HCEC 1CT (cell line): Measurements from ENCODE around the gene CHST8.

Experiments
- DNase-seq: peaks from one replicate; pipeline ENCODE4 v3.0.0-alpha.2; 2017

CHST8 gene

DNA sequence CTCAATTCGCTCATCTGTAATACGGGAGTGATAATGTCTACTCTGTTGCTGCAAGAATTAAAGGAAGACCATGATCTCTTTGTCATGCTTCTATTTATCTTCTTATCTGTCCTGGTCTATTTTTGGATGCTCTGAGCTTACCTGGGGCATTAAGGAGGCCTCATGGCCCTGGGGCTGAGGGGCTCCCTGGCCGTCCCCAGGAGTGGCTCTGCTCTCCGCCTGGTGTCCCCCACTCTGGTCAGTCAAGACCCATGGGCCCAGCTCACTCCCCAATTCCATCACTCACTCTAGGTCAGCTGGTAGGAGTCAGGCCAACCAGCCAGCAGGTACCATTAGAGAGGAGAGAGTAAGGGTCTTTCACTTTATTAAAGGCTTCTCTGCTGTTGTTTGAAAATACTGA lies 1.1 kb upstream of the CHST8 start:
- DNase-seq: no peak

DNA sequence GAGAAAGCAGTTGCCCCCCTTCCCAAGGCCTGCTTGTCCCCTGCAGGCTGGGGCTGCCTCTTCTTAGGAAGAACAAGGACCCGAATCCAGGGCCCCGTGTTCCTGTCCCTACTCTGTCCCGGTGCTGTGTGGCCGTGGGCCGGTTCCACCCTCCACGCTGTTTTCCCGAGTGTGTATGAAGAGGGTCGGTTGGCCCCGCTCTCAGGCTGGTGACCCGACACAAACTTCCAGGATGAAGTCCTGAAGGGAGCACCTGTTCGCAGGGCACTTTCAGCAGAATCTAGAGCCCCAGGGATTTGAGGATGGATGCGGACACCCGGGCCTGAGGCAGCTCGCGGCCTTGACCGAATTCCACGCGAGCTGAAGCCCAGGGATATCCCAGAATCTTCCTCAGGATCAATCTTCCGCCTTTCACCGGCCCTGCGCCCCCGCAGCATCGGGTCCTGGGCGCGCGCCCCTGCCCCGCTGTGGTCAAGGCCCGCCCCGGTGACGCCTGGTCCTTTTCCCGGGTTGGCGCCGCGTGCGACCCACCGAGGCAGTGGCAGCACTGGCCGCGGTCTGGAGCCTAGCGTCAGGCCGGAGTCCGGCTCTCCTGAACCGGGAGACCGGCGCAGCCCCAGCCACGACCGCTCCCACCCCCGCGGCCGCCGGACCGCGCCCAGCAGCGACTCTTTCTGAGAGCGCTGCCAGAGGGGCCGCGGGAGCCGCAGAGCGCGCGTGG lies 528 bp upstream of the CHST8 start:
- DNase-seq: no peak

DNA sequence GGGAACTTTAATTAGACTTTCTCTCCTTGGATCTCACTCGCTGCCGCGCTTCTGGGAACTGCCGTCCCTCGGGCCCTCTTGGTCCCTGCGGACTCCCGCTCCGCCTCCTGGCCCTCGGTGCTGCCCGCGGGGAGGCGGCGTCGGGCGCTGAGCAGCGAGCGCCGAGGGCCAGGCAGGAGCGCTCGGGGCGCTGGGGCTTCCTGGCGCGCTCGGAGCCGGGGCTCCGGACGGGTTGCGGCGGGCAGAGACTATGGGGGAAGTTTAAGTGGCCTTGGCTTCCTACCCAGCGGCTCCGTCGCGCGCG lies 704 bp downstream of the CHST8 start:
- DNase-seq: no peak

DNA sequence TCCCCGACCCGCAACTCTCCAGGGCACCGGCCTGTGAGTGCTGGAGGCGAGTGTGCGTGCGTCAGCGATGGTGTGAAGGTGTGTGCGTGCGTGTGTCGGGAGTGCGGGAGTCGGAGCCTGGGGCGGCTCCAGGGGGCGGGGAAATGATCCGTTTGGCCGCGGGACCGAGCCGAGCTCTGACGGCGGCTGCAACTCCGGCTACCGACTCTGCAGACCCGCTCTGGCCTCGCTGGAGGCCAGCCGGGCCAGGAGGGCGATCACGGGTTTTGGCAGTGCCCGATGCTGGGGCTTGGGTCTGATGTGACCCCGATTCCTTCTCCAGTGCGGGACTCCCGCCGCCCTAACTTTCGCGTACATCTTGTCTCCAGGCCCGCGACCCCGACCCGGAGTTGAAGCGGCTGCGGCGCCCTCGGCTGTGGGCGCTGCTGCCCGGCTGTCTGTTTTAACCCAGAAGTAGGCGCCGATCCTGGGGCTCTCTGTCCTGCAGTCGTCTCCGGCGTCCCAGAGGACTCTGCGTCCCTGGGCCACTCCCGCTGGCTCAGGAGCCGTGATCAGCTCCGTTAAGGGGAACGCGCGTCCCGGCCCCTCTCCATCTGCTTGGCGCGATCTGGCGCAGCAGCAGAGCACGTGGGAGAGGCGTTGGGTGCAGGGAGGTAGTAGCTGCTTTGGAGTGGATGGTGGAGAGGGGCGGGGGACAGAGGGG lies 1.2 kb downstream of the CHST8 start:
- no peak for DNase-seq

DNA sequence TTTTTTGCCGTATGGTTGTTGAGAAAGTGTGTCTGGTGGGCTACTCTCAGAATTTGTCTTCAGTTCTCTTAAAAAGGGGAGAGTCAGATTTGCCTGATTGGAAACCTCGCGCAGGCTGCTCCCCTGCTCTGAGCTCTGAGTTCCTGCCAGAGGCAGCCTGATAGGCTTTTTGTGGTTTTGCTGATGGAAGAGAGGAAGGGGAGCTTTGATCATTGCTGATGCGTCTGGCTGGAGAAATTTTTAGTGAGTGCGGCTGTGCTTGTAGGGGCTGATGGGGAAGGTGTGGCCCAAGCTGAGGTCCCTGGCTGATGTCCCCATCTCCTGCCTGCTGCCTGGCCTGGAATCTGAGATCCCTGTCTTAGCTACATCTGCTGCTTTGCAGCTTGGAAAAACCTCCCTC lies 2.8 kb downstream of the CHST8 start:
- DNase-seq: no peak

DNA sequence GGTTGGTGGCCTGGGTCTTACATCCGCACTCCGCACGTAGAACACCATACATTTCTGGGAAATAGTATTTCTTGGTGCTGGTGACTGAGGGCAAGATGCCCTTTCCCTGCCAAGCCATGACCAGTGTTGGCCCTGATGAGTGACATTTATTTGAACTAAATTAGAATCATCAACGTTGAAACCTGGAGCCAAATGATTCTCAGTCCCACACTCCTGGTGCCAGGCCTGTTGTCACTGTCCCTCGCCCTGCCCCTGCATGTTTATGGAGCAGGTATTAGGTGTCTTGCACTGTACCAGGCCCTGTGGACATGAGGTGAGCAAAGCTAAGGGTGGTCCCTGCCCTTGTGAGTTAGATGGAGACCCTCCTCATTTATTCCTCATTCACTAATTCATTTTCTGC lies 5.8 kb downstream of the CHST8 start:
- DNase-seq: no peak

DNA sequence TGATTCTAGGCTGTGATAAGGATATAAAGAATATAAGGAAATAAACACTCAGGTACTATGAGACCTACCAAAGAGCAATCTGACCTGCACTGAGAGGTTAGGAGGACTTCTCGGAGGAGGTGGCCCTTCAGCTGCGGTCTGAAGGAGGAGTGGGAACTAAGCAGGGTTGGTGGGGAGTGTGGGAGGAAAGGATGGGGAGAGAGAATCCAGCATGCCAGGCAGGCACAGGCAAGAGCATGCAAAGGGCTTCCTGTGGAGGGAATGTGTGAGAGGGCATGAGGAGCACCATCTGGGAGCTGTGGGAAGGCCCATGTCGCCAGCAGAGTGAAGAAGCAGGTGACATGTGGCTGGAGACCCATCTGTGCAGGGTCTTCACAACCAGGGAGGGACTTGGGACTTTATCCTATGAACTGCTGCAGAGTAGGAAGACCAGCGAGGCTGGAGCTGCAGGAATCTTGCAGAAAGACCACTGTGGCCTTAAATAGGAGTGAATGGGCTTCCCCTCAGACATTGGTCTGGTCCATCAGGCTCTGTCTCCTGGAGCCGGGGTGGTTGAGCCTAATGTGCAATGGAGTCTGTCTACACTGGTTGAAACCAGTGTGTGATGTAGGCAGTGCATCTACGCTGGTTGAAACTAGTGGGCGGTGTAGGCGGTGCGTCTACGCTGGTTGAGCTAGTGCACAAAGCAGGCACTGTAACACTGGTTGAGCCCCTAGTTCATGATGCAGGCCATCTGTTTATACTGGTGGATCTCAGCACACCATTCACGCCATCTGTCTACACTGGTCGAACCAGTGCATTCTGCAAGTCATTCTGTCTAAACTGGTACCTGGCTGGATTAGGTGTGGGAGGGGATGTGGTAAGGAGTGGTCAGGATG lies 6.4 kb downstream of the CHST8 start:
- DNase-seq: no peak

DNA sequence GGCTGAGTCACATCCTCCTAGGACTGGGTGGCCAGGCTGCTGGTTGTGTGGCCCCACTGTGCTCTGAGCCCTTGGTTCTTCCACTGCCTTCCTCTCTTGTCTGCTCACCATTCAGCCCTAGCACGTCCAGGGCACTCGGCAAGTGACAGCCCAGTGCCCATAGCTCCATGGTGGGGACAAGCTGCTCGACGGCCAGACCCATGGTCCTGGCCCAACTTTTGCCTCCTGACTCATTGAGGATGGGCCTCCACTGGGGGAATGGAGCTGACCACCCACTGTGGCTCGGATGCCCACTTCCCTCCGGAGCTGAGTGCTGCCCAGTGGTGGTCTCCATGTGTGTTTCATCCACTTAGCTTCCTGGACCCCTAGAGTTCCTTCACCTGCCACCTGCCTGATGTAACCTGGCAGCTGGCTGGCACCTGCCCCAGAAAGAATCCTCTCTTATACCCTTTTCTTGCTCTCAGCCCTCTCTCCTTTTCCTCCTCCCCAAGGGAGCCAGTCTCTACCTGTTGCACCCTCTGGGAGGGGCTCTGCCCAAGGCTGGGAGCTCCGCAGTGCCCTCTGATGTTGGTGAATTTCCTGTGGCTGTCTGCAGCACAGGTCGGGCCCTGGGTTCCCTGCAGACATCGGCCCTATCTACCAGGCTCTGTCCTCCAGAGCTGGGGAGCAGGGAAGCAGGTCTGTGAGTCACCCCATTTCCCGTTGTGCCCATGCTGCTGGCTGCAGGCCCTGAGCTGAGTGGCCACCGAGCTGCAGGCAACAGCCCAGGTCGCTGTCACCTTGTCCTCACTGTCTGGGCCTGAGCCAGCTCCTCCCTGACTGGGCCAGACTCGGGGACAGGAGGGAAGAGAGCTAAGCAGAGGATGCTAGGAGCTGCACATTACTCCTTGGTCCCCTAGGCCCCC lies 7.4 kb downstream of the CHST8 start:
- DNase-seq: no peak

DNA sequence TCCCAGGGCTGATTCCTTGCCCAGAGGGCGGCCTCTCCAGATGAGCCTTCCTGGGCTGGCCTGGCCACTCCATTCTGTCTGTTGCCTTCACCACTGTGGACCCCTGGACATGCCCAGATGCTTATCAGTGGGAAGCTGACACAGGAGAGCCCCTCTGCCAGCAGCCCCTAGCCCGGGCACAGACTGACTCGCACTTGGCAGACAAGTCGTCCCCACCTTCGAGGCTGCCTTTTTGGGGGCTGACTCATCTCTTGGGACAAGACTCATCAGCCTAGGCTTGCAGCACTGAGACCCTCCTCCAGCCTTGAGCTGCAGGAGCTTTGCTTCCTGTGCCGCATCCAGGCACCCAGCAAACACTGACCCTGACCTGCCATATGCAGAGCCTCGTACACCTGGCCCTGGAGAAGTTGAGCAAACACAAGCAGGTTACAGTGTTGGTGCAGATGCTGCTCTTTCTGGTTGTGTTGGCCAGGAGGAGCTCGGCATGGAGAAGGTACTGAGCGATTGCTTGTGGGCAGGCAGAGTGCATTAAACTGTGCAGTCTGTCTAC lies 8.1 kb downstream of the CHST8 start:
- DNase-seq: no peak

DNA sequence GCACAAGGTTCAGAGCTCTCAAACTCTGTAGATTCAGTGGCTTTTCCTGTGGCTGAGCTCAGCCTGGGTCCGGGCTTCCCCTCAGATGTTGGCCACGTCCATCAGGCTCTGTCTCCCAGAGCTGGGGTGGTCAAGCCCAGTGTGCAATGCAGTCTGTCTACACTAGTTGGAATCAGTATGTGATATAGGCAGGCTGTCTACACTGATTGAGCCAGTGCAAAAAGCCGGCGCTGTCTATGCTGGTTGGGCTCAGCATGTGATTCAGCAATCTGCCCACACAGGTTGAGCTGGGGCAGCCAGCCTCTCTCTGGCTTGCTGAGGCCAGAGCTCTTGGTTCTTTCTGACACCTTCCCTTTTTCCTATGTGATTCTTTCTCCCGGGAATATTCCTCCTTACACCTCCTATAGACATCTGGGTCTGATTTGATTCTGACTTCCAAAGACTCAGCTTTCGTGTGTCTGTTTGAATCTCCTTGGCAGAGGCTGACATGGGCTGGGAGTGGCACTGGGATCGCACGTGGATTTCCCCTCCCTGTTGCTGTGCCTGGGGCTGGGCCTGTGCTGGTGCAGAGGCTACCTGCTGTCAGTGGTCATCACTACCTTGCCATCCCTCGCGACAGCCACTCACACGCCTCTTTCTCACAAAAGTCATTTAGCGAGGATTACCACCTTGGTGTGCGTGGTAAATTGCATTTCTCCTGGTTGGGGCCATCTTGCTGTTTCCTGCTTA lies 9.3 kb downstream of the CHST8 start:
- no peak for DNase-seq

DNA sequence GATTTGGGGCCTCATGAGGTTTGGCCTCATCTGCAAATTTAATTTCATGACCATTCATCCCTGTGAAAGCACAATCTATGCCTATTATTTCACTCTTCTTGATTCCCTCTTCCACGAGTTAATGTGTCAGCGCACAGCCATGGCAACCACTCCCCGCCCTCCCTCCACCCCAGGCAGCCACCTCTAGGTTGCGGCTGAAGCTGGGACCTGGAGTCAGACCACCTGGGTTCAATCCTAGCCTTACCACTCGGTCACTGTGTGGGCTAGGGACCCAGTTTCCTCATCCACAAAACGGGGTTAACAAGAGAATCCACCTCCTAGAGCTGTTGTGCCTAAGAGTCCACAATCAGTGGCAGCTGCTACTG lies 9.8 kb downstream of the CHST8 start:
- DNase-seq: no peak

DNA sequence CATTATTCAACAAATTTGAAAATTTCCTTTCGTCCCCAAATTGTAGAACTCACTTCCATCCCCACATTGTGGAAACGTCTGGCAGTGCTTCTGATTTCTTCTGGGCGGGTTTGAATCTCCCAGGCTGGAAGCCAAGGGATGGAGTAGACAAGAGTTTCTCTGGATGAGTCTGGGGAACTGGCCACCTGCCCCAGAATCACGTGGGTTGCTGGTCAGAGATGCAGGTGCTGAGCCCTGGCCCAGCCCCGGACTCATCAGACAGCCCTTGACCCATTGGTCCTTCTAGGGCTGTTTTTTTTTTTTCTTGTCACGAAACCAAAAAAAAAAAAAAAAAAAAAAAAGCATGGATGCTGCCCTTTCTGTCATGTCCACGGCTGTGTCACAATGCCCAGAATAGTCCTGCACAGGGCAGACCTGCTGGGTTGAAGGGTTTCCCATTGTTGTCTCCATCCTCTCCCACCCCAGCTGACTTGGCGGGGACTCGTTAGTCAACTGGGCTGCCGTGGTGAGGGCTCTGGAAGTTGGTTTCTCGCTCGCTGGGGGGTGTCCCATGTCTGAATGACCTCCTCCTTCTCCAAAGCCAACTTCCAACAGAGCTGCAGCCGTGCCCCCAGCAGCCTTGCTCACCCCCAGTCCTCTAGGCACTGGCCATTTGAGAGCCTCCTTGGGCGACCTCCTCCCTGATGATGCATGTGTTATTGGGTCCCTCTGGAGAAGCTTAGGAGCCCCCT lies 12.8 kb downstream of the CHST8 start:
- DNase-seq: no peak

DNA sequence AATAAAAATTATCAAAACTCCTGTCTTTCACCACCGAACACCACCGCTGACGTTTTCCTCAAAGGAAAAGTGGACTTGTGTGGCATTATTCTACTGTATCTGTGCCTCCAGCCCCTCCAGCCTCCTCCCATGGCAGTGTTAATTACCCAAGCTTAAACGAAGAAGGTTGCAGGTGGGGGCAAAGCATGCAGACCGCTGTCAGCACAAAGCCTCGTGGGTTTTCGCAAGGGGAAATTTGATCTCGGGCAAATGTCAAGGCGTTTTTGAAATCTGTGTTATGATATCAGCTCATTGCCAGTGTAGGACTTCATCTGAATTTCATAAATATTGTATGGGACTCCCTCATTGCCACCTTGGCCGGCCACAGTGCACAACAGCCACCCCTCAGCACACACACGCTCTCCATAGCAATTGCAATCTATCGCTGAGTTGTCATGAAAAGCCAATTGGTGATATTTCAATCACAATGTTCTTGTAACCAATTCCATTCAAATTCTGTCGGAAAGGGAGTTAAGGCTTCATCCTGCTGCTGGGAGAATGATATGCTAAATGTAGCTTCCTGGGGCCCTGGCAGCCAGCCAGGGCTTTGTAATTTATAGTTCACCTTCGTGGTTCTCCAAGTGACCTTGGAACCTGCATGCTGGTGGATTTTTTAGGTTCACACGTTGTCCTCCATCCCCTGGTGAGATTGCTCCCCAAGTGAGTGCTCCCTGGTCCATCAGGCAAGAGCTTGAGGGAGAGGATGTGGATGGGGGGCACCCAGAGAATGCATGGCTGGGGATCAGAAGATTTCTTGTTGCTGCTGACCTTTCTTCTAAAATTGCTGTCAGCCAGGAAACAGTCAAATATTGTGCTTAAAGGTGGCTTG lies 16.6 kb downstream of the CHST8 start:
- no peak for DNase-seq

DNA sequence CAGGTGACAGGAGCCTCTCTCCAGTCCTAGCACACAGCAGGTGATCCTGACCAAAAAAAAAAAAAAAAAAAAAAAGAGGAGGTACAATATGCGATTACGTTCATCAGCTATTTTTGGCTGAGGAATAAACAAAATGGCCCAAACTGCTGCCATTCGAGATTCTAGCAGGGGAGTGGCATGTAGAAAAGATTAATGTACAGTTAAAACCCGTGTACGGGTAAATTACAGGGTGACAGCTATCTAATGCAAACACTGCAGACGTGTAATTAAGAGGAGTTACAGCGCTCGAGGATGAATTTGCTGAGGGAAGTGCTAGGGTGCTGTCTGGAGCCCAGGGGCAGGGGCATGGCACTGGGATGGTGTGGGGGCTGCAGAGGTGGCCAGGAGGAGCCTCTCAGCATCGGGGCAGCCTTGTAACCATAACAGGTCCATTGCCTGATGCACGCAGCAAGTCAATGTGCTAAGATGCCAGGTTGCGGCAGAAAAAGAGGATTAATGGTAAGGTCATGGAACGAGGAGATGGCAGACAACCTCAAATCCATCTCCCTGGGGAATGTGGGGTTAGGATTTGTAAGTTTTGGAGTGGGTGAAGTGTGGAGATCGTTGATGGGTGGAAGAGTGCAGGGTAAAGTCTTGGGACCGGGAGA lies 17.4 kb downstream of the CHST8 start:
- no peak for DNase-seq

DNA sequence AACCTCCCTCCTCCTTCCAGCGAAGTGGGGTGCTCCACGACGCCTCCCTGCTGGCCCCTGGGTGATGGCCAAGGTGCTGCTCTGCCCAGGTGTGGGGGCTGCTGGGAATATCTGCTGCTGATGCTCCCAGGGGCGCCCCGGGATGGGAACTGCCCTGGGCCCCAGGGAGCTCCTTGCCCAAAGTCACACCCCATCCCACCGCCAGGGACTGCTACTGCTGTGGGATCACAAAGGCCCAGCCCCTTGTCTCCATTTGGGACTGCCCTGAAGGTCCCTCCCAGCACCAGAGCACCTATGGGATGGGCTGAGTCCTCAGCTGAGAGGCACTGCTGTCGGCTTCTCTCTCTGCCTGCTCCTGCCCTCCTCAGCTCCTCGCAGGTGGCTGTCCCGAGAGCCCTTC lies 19.0 kb downstream of the CHST8 start:
- DNase-seq: no peak

DNA sequence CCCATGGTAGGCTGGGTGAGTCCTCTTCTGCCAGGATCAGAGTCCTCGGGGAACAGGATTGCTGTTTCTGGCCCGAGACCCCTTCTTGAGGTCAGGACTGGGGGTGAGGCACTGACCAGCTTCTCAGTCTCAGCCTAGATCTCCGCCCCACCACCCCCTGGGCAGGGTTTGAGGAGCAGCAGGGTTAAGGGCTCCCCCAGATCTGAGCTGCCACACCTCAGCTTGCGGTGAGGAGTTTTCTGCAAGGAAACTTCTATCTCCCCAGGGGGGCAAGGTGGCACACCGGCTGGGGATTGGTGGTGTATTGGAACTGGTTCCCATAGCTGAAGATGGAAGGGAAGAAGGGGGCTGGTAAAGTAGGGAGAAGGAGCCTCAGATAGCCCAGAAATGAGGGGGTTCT lies 19.5 kb downstream of the CHST8 start:
- no peak for DNase-seq

DNA sequence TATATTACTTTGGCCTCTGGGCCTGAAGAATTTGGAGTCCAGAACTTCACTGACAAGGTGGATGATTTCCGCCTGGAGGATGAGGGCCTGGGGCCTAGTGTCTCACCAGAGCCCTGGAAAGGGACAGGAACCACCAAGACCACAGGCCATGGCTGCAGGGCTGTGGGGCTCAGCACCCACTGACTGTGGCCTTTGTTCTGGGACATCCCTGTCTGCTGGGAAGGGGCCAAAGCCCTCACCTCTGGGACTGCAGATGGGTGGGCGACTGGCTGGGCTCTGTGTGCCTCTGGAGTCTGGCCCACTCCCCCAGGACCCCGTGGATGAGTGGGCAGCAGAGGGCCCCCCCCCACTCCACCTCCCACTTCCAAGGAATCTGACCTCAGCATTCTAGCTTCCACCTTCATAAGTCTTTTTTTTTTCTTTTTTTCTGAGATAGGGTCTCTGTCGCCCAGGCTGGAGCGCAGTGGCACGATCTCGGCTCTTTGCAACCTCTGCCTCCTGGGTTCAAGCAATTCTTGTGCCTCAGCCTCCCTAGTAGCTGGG lies 20.3 kb downstream of the CHST8 start:
- DNase-seq: no peak

DNA sequence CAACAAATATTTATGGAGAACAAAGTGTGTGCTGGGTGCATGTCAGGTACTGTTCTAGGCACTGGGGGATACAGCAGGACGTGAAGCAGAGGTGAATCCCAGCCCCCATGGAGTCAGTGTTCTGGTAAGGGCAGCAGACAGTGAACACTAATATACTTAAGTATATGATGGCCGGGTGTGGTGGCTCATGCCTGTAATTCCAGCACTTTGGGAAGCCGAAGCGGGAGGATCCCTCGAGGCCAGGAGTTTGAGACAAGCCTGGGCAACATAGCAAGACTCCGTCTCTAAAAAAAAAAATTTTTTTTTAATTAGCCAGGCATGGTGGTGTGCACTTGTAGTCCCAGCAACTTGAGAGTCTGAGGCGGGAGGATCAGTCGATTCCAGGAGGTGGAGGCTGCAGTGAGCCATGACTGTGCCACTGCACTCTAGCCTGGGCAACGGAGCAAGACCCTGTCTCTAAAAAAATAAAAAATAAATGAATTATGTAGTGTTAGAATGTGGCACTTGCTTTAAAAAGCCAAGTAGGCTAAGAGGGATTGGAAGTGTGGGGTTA lies 22.6 kb downstream of the CHST8 start:
- DNase-seq: no peak

DNA sequence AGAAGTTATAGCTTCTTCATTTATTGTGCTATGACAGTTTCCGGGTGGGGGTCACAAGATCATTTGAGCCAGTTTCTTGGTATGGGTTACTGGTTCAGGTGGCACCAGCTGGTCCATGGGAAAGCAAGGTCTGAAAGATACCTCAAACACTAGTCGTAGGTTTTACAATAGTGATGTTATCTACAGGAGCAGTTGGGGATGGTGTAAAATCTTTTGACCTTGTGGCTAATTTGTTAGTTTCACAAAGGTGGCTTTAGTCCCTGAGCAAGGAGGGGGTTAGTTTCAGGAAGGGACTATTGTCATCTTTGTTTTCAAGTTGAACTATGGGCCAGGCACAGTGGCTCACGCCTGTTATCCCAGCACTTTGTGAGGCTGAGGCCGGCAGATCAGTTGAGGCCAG lies 24.6 kb downstream of the CHST8 start:
- no peak for DNase-seq
